ENCODE results near the gene SKI.

The SKI gene

GRCh38 chr1:2339206-2340085, 111.3 kb downstream of the SKI start:
- no peak for DNase-seq (ENCODE audit: low spot score)

GRCh38 chr1:2340086-2340917, 112.2 kb downstream of the SKI start:
- DNase-seq (ENCODE audit: low spot score), result no peak

GRCh38 chr1:2340918-2341254, 112.8 kb downstream of the SKI start:
- no peak for DNase-seq (ENCODE audit: low spot score)

- DNase-seq (ENCODE audit: low spot score), result no peak
Observed at GRCh38 chr1:2341706-2342383, 113.7 kb downstream of the SKI start.

GRCh38 chr1:2342384-2343022, 114.4 kb downstream of the SKI start:
- no peak for DNase-seq (ENCODE audit: low spot score)

GRCh38 chr1:2343023-2343935, 115.2 kb downstream of the SKI start:
- no peak for DNase-seq (ENCODE audit: low spot score)

- no peak for DNase-seq (ENCODE audit: low spot score)
Observed at GRCh38 chr1:2344121-2344681, 116.1 kb downstream of the SKI start.

GRCh38 chr1:2344744-2345296, 116.7 kb downstream of the SKI start:
- DNase-seq (ENCODE audit: low spot score), result no peak

GRCh38 chr1:2345297-2346075, 117.4 kb downstream of the SKI start:
- no peak for DNase-seq (ENCODE audit: low spot score)

GRCh38 chr1:2346691-2347408, 118.7 kb downstream of the SKI start:
- DNase-seq (ENCODE audit: low spot score), result no peak

- DNase-seq (ENCODE audit: low spot score), result no peak
Observed at GRCh38 chr1:2347409-2347785, 119.3 kb downstream of the SKI start.

GRCh38 chr1:2347896-2348295, 119.8 kb downstream of the SKI start:
- DNase-seq (ENCODE audit: low spot score), result no peak

GRCh38 chr1:2348346-2349325, 120.5 kb downstream of the SKI start:
- DNase-seq (ENCODE audit: low spot score), result no peak

- DNase-seq (ENCODE audit: low spot score), result no peak
Observed at GRCh38 chr1:2349806-2350205, 121.7 kb downstream of the SKI start.

GRCh38 chr1:2350501-2350900, 122.4 kb downstream of the SKI start:
- no peak for DNase-seq (ENCODE audit: low spot score)

- DNase-seq (ENCODE audit: low spot score), result no peak
Observed at GRCh38 chr1:2350911-2351655, 123.0 kb downstream of the SKI start.

GRCh38 chr1:2351723-2352122, 123.6 kb downstream of the SKI start:
- no peak for DNase-seq (ENCODE audit: low spot score)

All from pons (tissue), 1 donor.